Esophagus squamous epithelium (tissue), 4 donors: Measurements from ENCODE around the gene HEMGN.

Experiments
- POLR2A ChIP-seq, 4 donors: fragments of 450-650 bp; IDR thresholded peaks; one replicate each; pipeline ENCODE4 v1.6.1; 2017; ENCODE audit warnings: antibody characterized with exemption in 4 of 4, mild to moderate bottlenecking in 4 of 4, moderate library complexity in 3 of 4
- TF ChIP-seq, protein P1 (sequence below), 6 experiments: fragments of 450-650 bp in 4 of 6; fragments of 200-600 bp in 2 of 6; sonication (generic) in 2 of 6; IDR thresholded peaks; one replicate each; pipeline ENCODE4 v1.5.1; 2016 to 2019; ENCODE audit warnings: antibody characterized with exemption in 6 of 6, mild to moderate bottlenecking in 4 of 6, moderate library complexity in 4 of 6

DNA sequence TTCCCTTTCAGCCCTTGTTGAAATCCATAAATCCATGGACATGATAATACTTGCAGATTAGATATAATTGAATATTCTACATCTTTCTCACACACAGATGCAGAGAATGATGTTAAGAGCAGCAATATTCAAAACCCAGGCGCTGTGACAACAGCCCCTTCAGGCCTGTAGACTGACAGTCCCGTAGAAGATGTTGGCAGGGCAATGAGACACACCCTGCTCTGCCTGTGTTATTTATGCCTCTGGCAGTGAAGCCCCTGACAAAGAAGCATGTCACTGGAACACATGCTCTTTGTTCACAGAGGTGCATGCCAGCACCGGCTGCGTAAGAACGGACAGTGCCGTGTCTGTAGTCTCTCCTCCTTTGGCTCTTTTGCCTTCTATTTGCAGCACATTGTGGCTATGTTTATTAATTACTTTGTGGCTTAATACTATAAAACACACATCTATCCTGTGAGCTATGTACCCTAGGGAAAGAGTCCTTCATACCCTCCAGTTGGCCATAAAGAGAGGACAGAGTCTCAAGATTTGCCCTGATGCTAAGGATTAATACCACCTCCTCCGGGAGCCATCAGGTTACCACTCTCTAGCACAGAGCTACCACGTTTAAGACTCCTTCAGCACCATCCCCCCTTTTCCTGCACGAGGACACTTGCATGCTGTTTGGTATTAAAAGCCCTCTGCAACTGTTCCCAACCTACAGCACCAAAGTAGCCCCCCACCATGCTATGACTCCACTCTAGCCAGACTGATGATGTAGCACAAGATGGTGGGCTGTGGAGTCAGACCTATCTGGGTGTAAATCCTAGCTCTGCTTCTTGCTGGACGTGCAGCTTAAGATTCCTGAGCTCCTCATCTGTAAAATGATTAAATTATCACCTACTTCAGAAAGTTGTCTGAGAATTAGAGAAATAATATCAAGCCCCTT is 43.2 kb upstream of the HEMGN start:
- TF ChIP-seq, protein P1, sequence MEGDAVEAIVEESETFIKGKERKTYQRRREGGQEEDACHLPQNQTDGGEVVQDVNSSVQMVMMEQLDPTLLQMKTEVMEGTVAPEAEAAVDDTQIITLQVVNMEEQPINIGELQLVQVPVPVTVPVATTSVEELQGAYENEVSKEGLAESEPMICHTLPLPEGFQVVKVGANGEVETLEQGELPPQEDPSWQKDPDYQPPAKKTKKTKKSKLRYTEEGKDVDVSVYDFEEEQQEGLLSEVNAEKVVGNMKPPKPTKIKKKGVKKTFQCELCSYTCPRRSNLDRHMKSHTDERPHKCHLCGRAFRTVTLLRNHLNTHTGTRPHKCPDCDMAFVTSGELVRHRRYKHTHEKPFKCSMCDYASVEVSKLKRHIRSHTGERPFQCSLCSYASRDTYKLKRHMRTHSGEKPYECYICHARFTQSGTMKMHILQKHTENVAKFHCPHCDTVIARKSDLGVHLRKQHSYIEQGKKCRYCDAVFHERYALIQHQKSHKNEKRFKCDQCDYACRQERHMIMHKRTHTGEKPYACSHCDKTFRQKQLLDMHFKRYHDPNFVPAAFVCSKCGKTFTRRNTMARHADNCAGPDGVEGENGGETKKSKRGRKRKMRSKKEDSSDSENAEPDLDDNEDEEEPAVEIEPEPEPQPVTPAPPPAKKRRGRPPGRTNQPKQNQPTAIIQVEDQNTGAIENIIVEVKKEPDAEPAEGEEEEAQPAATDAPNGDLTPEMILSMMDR (IDR thresholded peaks at IDR 0.05), result no peak
- no peak for TF ChIP-seq POLR2A (IDR thresholded peaks at IDR 0.05)
